Stromal cell of bone marrow (primary cell): ENCODE data around the gene PERCC1.
A peak's percentile ranks its signal among the peaks of the same experiment; 100 is the strongest.

Experiments
- DNase-seq: peaks from one replicate; pipeline ENCODE4 v3.0.0-alpha.2; 2012; ENCODE audit warnings: low read depth

The PERCC1 gene

GRCh38 chr16:1430759-1431496 is at the start of gene PERCC1:
TSS of gene PERCC1 (plus strand) at chr16:1431078. CDS start at chr16:1432594, 1,516 bp downstream.
- no peak for DNase-seq

GRCh38 chr16:1381612-1382406 is 49.1 kb upstream of the PERCC1 start:
- DNase-seq: no peak

DNA sequence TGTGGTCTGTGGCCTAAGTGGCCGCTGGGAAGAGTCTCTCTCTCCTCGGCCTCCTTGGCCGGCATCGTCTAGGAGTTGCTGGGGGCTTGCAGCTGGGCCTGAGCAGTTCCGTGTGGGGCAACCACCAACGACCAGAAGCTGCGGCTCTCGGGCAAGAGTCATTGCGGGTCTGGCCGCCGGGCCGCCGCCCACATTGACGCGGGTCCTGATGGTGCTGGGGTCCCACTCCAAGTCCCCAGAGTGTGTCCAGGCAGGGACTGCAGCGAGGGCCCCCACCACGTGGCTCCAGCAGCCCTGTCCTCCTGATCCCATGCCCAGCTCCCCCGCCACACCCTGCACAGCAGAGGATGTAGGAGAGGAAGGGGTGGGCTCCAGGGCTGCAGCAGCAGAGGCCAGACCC is 47.3 kb upstream of the PERCC1 start:
- no peak for DNase-seq

DNA sequence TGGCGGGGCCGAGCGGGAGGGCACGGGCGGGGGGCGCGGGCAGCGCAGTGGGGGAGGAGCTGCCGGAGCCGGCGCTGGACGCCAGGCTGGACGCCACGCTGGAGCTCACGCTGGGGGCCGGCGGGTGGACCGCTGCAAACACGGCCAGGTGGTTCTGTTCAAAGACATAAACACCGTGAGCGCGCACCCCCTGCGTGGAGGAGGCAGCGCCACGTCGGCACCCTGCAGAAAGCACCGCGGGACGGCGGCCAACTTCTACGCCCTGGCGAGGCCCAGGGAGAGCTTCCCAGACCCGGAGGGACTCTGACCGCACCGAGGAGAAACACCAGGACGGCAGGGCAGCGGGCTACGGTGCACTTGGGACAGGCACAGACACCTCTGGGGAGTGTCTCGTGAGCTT is 45.6 kb upstream of the PERCC1 start:
- no peak for DNase-seq

DNA sequence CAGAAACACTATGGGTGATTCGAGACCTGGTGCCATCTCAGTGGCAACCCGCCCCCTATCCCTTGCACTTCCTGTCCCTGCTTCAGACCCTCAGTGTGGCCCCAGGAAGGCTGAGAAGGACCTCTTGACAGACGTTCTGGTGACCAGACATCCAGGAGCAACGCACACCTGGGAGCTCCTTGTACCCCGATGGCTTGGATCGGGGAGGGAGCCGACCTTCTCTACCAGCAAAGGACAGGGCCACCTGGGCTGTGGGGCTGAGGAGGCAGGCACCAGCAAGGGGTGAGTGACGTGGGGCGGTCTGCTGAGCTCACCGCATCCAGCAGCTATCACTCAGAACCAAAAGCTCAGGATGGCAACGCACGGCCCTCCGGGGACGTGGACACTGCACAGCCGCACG is 43.5 kb upstream of the PERCC1 start:
- no peak for DNase-seq

DNA sequence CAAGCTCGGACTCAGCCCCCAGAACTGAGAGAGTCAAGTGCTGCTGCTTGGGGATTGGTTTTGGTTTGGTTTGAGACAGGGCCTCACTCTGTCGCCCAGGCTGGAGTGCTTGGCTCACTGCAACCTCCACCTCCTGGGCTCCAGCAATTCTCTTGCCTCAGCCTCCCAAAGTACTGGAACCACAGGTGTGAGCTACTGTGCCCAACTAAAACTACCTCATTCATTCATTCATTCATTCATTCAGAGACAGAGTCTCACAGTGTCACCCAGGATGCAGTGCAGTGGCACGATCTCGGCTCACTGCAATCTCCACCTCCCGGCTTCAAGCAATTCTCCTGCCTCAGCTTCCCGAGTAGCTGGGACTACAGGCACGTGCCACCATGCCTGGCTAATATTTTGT is 41.1 kb upstream of the PERCC1 start:
- DNase-seq: no peak

- no peak for DNase-seq
These were observed 40.6 kb upstream of the PERCC1 start for GRCh38 chr16:1390239-1390779.

DNA sequence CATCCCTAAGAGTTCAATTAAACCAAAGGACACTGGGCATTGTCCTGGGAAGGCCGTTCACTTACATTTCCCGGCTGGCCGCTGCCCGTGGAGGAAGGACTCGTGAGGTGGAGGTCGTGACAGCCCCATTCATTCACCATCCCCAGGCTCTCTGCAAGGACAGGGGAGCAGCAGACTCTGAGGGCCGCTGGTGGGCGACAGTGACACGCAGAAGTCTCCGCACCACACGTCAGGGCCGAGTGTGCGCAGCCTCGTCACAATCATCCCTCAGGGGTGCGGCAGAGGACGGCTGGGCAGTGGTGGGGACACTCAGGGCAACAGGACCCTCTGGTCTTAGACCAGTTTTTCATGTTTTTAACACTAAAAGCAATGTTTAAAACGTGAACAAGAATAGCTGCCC is 38.1 kb upstream of the PERCC1 start:
- DNase-seq: no peak

DNA sequence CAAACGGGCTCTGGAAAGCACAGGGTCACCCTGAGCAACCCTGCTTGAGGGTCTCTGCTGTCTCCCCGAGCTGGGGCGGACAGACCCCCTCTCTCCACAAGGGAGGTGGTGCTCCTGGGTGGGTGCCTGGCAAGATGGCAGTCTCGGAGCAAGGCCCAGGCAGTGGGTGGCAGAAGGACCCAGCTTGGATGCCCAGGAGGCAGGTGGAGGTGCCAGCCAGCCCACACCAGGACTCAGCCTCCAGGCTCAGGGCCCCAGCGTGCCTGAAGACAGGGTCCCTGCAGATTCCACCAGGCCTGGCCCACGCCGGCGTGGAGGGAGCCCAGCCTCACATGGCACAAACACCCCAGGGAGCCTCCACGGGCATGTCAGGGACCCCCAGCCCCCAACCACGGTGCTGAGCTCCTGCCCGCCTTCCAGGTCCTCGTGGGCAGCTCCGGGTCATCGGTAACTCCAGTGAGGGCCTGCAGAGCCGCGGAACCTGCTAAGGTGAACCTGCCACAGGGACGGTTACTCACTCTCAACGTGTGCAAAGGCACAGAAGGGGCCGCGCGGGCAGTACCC is 37.2 kb upstream of the PERCC1 start:
- DNase-seq: no peak

DNA sequence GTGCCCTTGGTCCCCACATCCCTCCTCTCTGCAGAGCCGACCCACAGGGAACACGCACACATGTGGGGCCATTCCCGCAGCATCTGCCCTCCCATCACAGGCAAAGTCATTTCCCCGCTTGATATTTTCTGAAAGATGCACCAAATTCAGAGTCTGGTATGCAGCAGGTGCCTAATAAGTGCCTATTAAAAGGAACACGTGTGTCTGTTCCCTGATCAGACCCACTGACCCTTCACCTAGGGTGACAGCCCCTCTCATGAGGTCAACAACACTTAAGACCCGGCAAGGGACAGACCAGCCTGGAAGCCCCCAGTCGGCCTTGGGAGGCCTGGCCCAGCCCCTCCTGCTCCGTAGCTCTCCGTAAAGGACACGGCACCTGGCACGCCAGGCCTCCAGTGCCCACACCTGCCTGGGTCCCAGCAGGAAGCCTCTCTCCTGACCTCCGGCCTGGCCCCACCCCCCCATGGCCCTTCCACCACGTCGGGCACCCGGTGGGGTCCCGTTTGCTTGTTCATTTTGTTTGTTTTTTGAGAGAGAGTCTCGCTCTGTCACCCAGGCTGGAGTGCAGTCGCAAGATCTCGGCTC is 36.4 kb upstream of the PERCC1 start:
- no peak for DNase-seq

DNA sequence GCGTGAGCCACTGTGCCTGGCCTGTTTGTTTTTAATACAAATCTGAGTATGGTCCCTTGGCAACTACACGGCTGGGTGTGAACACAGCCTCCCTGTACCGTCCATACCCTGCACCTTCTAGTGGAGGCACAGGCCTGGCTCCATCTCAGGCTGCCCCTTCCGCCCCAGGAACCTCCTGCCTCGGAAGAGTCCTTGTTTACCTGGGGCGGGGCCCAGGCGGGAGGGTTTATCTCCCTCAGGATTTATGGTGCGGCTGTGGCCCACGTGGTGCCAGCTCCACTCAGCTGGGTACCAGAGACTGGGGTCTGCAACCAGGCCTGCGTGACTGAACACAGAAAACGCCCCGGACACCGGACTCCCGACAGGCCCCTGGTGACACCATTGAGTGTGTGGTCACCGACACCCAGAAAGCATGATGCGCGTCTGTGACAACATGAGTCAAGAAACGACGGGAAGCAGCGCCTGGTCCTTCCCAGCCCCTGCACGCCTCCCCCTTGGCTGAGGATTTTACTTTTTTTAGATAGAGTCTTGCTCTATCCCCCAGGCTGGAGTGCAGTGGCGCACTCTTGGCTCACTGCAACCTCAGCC is 35.3 kb upstream of the PERCC1 start:
- no peak for DNase-seq

DNA sequence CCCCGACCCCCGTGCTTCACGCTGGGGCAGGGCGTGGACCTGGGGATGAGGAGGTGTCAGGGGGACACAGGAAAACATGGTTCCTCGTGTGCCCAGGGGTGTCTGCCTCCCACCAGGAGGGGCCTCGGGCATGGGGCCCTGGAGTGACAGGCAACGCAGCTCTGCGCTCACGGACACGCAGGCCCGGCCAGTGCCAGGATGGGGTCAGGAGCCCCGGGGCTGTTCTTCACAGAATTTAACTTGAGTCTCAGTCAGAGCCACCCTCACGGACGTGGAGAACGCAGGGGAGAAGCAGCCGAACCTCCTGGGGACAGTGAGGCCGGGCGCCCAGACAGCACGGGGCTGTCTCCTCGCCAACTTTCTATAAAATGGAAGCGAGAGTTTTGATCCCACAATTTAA is 33.1 kb upstream of the PERCC1 start:
- no peak for DNase-seq

- DNase-seq: no peak
These were observed 32.5 kb upstream of the PERCC1 start for GRCh38 chr16:1398351-1398750.

DNA sequence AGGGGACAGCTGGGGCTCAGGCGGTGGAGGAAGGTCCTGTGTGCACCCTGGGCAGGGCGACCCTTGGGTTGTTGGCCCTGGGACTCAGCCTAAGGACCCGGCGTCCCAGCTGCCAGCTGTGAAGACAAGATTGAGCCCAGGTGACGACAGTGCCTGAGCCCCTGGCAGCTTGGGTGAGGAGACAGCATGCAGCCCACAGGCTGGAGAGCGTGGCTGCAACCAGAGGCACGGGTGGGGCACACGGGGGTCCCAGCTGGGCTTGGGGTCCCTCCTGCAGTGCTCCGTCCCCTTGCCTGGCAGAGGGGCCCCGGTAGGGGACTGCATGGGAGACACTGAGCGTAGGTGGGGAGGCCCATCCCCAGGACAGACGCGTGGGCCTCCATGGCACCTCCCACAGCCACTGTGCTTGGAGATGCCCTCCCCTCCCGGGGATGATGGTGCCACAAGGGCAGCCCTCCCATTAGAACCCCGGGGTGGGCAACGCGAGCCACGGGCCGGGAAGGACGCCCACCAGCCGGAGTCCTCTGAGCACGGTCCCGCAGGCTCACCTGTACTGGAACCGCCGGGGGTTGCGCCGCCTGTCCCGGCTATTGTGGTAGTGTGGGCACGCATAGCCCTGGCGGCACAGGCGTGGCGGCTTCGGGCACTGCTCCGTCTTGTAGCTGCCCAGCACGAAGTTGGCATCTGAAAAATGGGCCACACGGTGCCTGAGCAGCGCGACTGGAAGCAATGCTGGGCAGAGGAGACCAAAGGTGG is 31.9 kb upstream of the PERCC1 start:
- DNase-seq: no peak

DNA sequence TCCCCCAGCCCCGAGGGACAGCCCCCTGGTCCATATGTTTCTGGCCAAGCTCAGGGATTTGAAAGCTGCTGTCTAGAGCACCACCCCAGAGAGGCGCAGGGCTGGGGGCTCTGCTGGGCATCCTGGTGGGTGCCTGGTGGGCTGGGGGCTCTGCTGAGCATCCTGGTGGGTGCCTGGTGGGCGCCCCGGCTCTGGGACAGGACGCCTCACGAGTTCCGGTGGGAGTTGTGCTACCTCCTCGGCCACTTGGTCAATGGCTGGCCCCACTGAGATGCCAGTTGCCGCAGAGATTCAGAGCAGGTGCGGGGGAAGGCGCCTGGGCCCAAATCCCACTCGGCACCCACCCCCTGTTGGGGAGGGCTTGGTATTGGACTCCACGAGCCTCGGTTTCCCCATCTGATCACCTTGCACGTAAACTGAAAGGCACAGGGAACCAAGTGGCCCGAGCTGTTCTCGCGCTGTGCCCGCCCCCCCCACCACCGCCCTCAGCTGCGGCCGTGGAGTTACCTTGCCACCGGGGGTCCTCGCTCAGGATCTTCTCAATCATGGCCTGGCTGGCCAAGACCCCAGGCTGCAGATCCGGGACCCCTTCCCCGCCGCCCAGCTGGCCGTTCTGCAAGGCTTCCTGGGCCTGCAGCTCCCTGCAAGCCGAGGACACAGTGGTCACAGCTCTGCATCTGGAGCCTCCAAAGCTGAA is 29.7 kb upstream of the PERCC1 start:
- no peak for DNase-seq

GRCh38 chr16:1401758-1402154 is 29.1 kb upstream of the PERCC1 start:
- no peak for DNase-seq

DNA sequence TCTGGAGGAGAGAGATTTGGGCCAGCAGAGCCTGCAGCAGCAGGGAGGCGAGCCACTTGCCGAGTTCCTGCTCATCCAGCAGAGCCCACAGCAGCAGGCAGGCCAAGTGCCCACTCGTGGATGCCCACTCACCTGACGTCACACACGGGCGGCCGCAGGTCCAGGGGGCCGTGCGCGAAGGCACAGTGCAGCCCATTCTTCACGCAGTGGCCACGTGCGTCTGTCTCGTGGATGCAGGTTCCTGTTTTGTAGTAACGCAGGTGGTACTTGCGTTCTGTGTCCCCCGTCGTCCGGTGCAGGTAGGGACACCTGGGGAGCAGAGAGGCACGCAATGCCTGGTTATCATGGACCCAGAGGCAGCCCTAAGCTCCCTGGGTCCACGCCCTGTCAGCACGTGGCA is 27.8 kb upstream of the PERCC1 start:
- no peak for DNase-seq

- no peak for DNase-seq
These were observed 27.1 kb upstream of the PERCC1 start for GRCh38 chr16:1403733-1404132.

DNA sequence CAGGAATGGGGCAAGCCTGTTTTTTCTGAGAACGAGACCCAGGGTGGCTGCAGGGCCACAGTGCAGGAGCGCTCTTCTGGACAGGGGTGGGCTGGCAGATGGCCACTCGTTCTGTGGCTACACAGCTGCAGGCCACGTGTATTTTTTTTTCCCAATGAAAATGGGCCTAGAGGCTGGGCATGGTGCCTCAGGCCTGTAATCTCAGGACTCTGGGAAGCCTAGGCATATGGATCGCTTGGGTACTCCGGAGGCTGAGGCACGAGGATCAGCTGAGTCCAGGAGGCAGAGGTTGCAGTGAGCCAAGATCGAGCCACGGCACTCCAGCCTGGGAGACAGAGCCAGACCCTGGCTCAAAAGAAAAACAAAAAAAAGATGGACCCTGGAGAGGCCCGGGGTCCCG is 23.1 kb upstream of the PERCC1 start:
- peak; percentile 13 for DNase-seq

DNA sequence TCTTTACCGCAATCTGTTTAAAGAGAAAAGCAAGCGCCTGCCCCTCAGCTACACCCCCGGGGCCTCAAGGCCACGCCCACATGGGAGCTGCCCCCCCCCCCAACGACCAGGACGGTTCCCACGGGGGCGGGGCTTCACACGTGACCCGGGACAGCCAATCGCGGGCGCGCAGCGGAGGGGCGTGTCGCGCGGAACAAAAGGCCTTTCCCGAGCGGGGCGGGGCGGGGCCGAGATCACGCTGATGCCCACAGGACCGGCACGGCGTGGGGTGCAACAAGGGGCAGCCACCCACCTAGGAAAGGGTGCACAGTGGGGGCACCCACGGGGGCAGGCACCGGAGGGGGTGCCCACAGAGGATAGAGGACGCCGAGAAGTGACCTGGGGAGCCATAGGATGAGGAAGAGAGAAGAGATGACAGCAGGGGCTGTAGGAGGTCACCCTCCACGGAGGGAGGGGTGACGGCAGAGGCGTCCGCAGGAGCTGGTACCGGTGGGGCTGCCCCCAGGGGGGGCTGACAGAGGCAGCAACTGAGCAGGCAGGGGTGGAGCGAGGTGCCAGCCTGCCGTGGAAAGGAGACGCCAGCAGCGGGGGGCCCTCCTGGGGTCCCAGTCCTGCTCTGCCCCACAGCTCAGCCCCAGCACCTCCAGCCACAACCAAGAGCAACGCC is 22.6 kb upstream of the PERCC1 start:
- peak; percentile 71 for DNase-seq
